ENCODE measurements around the gene HPD. TPM values are rescaled to one million over a fixed set of nuclear protein-coding genes. Genes with fewer than 3 reads are reported as not detected.

HPD gene
- total and polyA plus RNA-seq, 9 donors, result 1.2 to 7.2 (median 4.0) TPM

DNA sequence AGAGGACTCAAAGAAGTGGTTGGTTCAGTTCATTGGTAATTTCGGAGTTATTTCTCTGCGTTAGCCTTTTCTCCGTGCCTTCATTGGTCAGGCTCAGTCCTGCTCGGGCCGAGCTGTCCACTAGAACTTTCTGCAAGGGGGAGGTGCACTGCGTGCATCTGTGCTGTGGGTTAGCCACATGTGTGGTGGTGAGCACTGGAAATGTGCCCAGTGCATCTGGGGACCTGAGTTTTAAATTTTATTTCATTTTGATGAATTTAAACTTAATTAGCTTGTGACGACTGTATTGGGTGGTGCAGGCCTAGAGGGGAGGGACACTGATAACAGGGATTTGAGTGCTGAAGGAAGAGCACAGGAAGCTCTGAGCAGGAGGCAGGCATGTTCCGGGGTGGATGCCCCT, 30.4 kb downstream of the HPD start:
- Histone ChIP-seq H3K4me1 (ENCODE audit: insufficient read depth) (no peaks in the 10 kb centered on the region), H3K4me3 (no peak overlapping the region), H3K27me3 (no peaks in the 10 kb centered on the region), H3K9me3 (no peaks in the 10 kb centered on the region), H3K36me3 (no peaks in the 10 kb centered on the region), H3K27ac (no peak overlapping the region)
- no peak for DNase-seq
- 80 to 87% (median 83%) methylated on average over 8 of the region's 8 CpGs for WGBS, 3 donors
- intact Hi-C loops (cut with DNase I), result loop anchor here in 1 of 4 donors (10.0 kb wide), 1 partner anchor 46 kb away; no protein-coding TSS in a partner anchor
- TF ChIP-seq, protein P1, sequence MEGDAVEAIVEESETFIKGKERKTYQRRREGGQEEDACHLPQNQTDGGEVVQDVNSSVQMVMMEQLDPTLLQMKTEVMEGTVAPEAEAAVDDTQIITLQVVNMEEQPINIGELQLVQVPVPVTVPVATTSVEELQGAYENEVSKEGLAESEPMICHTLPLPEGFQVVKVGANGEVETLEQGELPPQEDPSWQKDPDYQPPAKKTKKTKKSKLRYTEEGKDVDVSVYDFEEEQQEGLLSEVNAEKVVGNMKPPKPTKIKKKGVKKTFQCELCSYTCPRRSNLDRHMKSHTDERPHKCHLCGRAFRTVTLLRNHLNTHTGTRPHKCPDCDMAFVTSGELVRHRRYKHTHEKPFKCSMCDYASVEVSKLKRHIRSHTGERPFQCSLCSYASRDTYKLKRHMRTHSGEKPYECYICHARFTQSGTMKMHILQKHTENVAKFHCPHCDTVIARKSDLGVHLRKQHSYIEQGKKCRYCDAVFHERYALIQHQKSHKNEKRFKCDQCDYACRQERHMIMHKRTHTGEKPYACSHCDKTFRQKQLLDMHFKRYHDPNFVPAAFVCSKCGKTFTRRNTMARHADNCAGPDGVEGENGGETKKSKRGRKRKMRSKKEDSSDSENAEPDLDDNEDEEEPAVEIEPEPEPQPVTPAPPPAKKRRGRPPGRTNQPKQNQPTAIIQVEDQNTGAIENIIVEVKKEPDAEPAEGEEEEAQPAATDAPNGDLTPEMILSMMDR (IDR thresholded peaks at IDR 0.05), result no peak
- no peak for TF ChIP-seq EP300 (IDR thresholded peaks at IDR 0.05)
- no peak for TF ChIP-seq POLR2A (IDR thresholded peaks at IDR 0.05)

DNA sequence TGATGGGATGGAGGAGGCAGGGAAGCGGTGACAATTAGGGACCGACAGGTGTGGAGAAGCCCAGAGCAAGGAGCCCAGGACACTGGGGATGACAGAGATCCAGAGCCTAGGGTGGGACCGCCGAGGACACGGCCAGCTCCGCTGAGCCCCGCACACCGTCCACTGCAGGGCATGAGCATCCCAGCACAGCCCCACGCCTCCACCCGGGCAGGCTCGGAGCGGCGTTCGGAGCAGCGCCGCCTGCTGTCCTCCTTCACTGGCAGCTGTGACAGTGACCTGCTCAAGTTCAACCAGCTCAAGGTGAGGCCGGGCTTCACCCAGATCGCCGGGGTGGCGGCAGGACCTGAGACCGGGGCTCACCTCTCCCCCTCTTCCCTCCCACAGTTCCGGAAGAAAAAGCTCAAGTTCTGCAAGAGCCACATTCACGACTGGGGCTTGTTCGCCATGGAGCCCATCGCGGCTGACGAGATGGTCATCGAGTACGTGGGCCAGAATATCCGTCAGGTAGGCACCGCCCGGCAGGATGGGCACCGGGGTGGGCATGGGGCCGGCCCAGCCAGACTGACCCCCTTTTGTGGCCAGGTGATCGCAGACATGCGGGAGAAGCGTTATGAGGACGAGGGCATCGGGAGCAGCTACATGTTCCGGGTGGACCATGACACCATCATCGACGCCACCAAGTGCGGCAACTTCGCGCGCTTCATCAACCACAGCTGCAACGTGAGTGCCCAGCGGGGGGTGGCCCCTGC, 31.1 kb downstream of the HPD start:
- H3K36me3 ChIP-seq, result no peaks in the 10 kb centered on the region
- intact Hi-C loops (cut with DNase I), result loop anchor here in 1 of 4 donors (10.0 kb wide), 1 partner anchor 47 kb away; no protein-coding TSS in a partner anchor
- H3K4me3 ChIP-seq, result no peak overlapping the region
- no peak overlapping the region for H3K27ac ChIP-seq
- no peak for TF ChIP-seq EP300 (IDR thresholded peaks at IDR 0.05)
- TF ChIP-seq POLR2A (IDR thresholded peaks at IDR 0.05), result no peak
- TF ChIP-seq, protein P1 (IDR thresholded peaks at IDR 0.05), result no peak
- no peaks in the 10 kb centered on the region for H3K9me3 ChIP-seq
- no peaks in the 10 kb centered on the region for H3K4me1 ChIP-seq (ENCODE audit: insufficient read depth)
- 88 to 92% (median 90%) methylated on average over 48 of the region's 48 CpGs for WGBS, 3 donors
- H3K27me3 ChIP-seq, result no peaks in the 10 kb centered on the region
- no peak for DNase-seq

DNA sequence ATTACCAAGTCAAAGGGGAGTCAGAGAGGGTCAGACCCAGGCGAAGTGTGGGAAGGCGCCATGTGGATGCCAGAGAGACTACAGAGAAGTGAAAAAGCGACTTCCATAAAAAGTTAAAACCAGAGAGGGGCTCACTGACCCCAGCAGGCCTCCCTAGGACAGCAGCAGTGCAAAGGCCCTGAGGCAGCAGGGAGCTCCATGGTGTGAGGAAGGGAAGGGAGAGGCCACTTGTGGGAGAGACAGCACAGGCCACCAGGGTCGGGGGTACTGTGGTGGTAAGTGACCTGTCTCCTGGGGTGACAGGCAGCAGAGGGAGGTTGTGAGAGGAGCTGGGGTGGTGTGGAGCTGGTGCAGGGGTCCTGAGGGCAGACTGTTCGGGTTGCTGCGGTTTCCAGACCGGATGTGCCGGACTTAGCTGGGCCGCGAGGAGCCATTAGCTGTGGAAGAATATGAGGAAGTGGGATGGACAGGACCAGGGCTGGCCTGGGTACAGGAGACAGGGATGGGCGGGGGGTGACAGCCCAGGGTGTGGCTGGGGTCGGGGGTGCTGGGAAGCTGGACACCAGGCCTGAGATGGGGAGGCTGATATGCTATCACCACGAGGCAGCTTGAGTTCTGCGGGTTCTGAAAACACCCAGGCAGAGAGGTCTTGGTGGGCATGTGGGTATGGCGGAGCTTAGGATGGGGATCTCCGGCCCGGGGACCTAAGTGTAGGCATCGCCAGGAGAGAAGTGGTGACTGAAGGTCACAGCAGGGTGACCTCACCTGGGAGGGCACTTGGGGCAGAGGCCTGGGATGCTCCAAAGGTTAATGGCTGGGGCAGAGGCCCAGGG, 32.1 kb downstream of the HPD start:
- H3K4me1 ChIP-seq (ENCODE audit: insufficient read depth), result no peaks in the 10 kb centered on the region
- 87 to 88% (median 88%) methylated on average over 18 of the region's 18 CpGs for WGBS, 3 donors
- H3K27me3 ChIP-seq, result no peaks in the 10 kb centered on the region
- H3K9me3 ChIP-seq, result no peaks in the 10 kb centered on the region
- no peak for DNase-seq
- TF ChIP-seq EP300 (IDR thresholded peaks at IDR 0.05) (no peak), POLR2A (IDR thresholded peaks at IDR 0.05) (no peak)
- TF ChIP-seq, protein P1 (IDR thresholded peaks at IDR 0.05), result no peak
- intact Hi-C loops (cut with DNase I), result loop anchor here in 1 of 4 donors (10.0 kb wide), 1 partner anchor 48 kb away; no protein-coding TSS in a partner anchor
- H3K27ac ChIP-seq, result no peak overlapping the region
- no peak overlapping the region for H3K4me3 ChIP-seq
- H3K36me3 ChIP-seq, result no peaks in the 10 kb centered on the region

DNA sequence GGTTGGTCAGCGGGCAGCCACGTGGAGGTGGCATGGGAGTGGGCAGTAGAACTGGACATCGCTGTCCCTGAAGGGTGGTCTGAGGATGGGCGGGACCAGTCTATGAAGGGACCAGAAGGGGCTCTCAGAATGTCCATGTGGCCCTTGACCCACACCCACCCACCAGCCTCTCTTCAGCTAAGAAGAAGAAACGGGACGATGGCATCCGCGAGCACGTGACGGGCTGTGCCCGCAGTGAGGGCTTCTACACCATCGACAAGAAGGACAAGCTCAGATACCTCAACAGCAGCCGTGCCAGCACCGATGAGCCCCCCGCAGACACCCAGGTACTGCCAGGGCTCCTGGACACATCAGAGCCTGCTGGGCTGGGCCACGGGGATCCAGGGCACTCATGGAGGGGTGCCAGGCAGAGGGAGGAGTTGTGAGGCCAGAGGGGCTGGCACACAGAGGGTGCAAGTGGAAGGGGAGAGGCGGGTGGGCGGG, 33.6 kb downstream of the HPD start:
- Histone ChIP-seq H3K36me3 (no peaks in the 10 kb centered on the region), H3K9me3 (no peaks in the 10 kb centered on the region), H3K4me3 (no peak overlapping the region), H3K27ac (no peak overlapping the region), H3K27me3 (no peaks in the 10 kb centered on the region), H3K4me1 (ENCODE audit: insufficient read depth) (no peaks in the 10 kb centered on the region)
- intact Hi-C loops (cut with DNase I), result loop anchor here in 1 of 4 donors (10.0 kb wide), 1 partner anchor 50 kb away; no protein-coding TSS in a partner anchor
- WGBS, 3 donors, result 89 to 92% (median 91%) methylated on average over 18 of the region's 18 CpGs
- no peak for TF ChIP-seq POLR2A (IDR thresholded peaks at IDR 0.05)
- TF ChIP-seq, protein P1 (IDR thresholded peaks at IDR 0.05), result no peak
- no peak for TF ChIP-seq EP300 (IDR thresholded peaks at IDR 0.05)
- DNase-seq, result no peak
